GM04504 (cell line): ENCODE results near the gene PGF.
A peak's percentile ranks its signal among the peaks of the same experiment; 100 is the strongest.
"Not testable (repeated sequence)": the region's sequence is repeated elsewhere in the genome, so short reads cannot be mapped to it uniquely, and the experiment has no call there.

Experiments used
- DNase-seq: peaks from one replicate; pipeline ENCODE4 v3.0.0-alpha.2; 2012; ENCODE audit warnings: low read depth

PGF gene

GRCh38 chr14:74955229-74956026 lies at the start of gene PGF:
Gene PGF, minus strand, starts transcription at chr14:74955597. Its CDS starts 355 bp downstream, at chr14:74955242.
- DNase-seq, result no peak

DNA sequence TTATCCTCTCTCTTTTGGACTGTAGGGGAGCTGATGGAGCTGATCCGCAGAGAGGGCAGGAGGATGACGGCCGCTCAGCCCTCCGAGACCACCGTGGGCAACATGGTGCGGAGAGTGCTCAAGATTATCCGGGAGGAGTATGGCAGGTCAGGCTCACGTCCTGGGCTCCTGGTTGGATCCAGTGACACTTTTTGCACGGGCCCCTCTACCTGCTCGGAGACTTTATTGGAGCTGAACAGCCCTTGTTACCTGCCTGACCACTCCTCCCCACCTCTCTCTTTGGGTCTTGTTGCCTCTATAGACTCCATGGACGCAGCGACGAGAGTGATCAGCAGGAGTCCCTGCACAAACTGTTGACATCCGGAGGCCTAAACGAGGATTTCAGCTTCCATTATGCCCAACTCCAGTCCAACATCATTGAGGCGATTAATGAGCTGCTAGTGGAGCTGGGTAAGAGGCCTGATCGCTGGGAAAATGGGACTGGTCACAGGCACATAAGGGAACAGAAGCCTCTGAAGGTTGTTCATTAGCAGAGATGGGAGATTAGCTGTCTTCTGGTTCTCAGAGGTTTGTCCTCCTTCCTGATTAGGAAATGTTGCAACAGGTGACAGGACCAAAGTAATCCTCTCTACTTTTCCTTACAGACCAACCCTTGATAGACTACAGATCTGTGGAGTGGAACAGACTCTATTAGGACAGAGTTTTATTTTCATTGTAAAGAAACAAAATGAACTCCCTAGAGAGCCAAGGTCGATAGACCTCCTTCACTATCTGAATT lies 48.0 kb upstream of the PGF start:
- DNase-seq, result no peak

DNA sequence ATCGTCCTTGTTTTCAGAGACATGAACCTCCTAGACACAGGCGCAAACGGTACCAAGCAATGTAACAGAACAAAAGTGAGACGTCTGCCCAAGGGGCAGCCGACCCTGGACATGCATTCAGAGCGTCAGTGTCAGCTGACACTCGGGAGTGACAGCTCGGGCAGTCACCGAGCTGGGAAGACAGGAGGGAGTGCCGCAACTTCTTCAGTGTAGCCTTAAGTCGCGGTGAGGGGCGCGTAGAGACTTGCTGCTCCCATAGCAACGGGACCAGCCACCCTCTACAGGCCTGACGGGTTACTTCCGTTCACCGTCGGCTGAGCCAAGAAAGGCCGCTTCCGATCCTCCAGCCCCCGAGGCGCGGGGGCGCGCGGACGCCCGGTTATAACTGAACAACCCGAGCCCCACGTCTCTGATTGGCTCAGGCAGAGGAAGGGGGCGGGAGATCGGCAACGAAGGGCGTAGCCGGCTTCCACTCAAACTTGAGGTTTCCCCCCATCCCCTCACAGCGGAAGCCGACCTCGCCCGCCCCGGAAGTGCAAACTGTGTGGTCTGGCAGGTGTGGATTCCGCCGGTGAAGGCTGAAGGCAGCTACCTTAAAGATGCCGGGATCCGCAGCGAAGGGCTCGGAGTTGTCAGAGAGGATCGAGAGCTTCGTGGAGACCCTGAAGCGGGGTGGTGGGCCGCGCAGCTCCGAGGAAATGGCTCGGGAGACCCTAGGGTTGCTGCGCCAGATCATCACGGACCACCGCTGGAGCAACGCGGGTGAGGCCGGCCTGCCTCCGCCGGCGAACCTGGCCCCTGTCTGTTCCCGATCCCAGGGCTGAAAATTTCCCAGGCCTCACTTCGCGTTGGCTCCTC lies 47.2 kb upstream of the PGF start, which contains the start of gene EIF2B2:
Gene EIF2B2, plus strand, starts transcription at position 530 of the 858 bp plus-strand sequence. Its CDS starts 70 bp downstream, at position 600.
- peak; percentile 91 for DNase-seq

DNA sequence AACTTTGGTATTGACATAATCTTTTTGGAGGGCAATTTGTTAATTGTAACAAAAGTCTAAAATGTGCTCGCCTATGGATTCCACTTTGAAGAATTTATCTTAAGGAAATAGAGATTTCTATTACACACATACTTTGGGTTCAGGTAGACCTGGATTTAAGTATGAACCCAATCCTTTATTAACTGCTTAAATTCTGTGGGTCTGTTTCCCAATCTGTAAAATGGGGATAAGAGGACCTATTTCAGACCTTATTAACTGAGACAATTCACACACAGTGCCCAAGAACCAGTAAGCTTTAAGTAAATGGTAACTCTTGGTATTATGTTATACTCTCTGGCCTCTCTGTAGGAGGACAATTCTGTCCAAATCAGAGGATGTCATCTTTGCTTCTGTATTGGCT lies 46.5 kb upstream of the PGF start:
- no peak for DNase-seq

DNA sequence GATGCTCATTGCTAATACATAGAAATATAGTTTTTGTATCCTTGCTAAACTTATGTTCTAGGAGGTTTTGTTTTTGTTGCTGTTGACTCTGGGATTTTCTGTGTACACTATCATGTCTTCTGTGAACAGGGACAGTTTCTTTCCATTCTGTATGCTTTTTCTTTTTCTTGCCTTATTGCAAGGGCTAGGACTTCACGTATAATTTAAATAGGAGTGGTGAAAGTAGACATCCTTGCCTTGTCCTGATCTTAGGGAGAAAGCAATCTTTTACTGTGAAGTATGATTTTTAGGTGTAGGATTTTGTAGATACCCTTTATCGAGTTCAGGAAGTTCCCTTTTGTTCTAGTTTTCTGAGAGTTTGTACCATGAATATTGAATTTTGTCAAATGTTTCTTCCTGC lies 45.9 kb upstream of the PGF start:
- DNase-seq, result no peak

- DNase-seq, result not testable (repeated sequence)
Measured at GRCh38 chr14:74995781-74996180, 40.4 kb upstream of the PGF start.

GRCh38 chr14:74994182-74994581 lies 38.8 kb upstream of the PGF start:
- DNase-seq, result not testable (repeated sequence)

- DNase-seq, result no peak
Measured at GRCh38 chr14:74988993-74989392, 33.6 kb upstream of the PGF start.

DNA sequence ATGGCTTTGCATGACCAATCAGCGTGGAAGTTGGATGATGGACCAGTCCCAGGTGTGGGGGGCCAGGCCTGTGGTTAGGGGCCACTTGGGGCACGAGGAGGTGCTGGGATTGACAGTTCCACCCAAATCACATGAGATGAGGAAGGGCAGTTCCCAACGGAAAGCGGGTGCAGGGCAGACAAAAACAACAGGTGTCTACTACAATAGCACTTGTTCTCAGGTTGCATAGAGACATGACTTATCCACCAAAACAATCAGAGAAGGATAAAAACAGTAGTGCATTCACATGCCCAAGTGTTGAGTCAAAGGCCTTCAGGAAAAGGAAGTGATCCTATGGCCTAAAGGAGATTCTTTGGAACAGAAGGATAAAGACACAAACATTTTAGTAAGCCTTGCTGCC lies 32.7 kb upstream of the PGF start:
- no peak for DNase-seq

GRCh38 chr14:74985806-74986205 lies 30.4 kb upstream of the PGF start:
- no peak for DNase-seq

- DNase-seq, result no peak
Measured at GRCh38 chr14:74985028-74985310, 29.6 kb upstream of the PGF start.

- no peak for DNase-seq
Measured at GRCh38 chr14:74984236-74985027, 29.0 kb upstream of the PGF start.

- DNase-seq, result no peak
Measured at GRCh38 chr14:74983343-74983742, 27.9 kb upstream of the PGF start.

GRCh38 chr14:74982661-74983060 lies 27.3 kb upstream of the PGF start:
- DNase-seq, result no peak

DNA sequence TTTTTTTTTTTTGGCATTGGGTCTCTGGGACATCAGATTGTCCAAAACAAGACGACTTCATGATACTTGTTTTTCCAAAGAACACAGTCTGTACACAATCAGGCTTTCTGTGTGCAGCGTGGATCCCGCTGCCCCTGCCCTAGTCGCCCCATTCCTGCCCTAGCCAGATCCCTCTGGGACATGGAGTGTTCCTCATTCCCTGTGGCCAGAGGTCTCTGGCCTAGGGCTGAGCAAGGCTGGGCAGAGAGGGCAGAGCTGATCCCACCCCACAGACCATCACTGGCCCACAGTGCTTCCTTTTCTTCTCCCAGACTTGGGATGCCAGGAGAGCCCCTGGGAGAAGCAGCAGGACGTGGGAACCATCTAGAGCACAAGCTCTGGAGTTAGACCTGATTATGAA lies 26.4 kb upstream of the PGF start:
- DNase-seq, result no peak

DNA sequence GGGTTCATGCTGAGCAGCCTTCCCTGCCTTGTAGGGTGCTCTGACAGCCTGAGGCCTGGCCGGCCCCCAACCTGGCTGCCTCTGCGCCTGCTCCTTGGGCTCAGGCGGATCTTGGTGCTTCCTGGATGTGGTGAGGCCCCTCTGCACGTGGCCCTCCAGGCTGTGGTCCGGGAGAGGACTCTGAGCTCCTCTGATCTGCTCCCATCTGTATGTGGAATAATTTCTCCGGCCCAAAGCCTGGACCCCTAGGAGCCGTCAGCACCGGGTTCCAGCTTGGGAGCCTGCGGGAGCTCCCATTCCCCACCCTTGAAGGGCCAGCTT lies 26.0 kb upstream of the PGF start:
- no peak for DNase-seq

DNA sequence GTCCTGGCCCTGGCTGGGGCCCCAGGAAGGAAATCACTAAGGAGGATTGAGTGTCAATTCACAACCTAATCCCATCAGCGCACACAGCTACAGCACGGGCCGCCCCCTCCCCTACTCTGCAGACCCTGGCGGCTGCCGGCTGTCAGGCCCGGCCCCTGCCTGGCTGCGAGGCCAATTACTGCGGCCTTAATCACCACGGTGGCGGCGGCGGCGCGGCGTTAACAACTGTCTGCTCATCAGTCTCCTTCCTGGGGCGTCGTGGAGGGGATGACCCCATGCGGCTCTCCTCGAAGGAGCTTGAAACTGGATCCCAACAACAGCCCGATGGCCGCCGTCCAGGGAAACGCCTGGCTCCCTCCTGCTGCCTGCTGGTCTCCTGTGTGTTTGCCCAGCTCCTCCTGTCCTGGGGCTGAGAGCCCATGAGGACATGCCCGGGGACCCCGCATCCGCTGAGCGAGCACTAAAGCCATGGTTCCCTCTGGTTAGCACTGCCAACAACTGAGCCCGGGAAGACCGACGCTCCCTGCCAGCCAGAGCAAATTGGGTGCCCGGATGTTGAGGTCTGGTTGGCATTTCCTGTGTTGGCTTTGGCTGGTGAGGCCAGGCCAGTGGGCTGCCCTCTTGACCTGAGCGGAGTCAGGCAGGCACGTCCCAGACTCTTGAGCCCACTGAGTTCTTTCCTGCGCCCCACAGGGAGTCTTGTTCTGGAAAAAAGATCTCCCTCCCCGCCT lies 25.5 kb upstream of the PGF start:
- DNase-seq, result no peak

DNA sequence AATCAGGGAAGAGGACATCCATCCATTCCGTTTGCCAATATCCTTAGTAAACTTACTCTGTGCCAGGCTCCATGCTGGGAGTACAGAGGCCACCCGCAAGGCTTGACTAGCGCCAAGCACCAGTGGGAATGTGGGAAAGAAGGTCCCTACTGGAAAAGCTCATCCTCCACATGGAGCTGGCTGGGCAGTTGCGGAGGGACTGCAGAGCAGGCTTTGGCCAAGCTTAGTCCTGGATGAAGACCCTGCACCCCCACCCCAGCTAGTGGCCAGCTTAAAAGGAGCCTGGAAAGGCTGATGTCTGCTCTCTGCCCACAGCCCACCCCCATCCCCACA lies 25.0 kb upstream of the PGF start:
- no peak for DNase-seq

DNA sequence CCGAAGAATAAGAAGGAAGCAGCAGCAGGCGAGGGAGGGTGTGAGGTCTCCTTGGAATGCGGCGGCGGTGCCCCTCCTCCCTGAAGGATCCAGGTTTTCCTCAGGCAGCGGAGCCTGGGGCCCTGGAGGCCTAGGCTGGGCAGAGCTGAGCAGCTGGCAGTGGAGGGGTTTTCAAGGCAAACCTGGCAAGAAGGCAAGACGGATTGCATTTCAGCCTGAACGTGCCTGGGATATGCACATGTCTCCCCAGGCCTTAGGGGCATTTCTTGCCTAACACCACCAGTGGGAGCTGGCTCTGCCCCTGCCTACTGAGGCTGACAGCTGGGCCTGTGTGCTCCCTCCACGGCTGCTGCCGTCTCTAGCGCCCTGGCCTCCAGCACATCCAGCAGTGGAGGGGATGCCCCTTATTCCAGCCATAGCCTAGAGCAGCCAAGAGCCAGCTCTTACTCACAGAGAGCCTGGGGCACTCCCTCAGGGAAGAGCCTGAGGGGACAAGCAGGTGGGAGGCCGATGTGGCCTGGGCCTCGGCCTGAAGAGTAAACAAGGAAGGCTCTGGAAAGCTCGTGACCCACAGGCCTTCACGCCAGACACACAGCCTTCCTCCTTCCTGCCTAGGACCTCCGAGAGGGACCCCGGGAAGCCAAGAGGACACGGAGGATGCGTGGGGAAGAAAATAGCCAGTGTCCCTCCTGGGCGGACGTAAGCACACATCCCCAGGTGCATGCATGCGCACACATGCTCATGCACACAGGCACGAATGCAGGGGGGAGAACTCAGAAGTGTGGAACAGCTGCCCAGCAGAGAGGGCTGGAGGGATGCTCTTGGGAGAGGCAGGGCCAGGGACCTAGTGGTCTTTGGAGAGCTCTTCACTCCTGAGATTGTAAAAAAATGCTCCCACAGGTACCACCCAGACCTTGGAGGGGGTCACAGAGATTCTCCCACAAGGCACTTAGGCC lies 24.3 kb upstream of the PGF start:
- DNase-seq, result no peak

DNA sequence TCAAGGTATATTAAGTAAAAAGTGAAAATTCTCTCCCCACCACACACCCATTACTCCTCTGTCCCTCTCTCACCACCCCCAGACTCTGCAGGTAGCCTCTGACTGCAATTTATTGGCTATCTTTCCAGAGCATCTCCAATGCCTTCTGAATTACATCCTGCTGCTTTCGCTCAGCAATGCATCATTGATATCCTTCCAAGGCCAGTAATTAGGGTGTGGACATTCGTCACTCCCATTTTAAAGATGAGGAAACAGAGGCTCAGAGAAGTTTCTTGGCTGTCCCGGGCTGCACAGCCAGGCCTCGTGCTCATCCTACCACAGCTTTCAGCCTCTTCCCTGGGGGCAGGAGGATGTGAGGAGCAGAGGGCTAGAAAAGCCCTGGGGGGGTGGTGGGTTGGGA lies 23.6 kb upstream of the PGF start:
- DNase-seq, result no peak
